DOHH2 (cell line): ENCODE measurements around the gene RIT2.

Experiments
- CTCF ChIP-seq: fragments of 200-600 bp; sonication (generic); IDR thresholded peaks from one replicate; pipeline ENCODE4 v1.5.1; 2014; ENCODE audit warnings: antibody characterized with exemption, mild to moderate bottlenecking, low read depth, low read length; ENCODE audit not compliant: poor library complexity, severe bottlenecking
- EZH2phosphoT487 ChIP-seq: fragments of 200-600 bp; sonication (generic); IDR thresholded peaks from 2 replicates; pipeline ENCODE4 v1.6.1; 2017; ENCODE audit warnings: borderline replicate concordance, mild to moderate bottlenecking, antibody characterized with exemption, low read length, moderate library complexity, mixed read lengths

GRCh38 chr18:42920621-42921020 is 194.9 kb downstream of the RIT2 start:
- TF ChIP-seq EZH2phosphoT487 (no peak), CTCF (no peak)
